Uterus (tissue), 2 donors: ENCODE data around the gene FPGS.

Experiments
- POLR2A ChIP-seq, 2 donors: fragments of 450-650 bp; IDR thresholded peaks; one replicate each; pipeline ENCODE4 v1.6.1; 2016; ENCODE audit warnings: antibody characterized with exemption in 2 of 2, mild to moderate bottlenecking in 1 of 2, moderate library complexity in 1 of 2
- TF ChIP-seq, protein P1 (sequence below), 4 experiments: fragments of 200-600 bp in 2 of 4; fragments of 450-650 bp in 2 of 4; sonication (generic) in 2 of 4; IDR thresholded peaks; one replicate each; pipeline ENCODE4 v1.5.1; 2016 to 2019; ENCODE audit warnings: antibody characterized with exemption in 4 of 4, mild to moderate bottlenecking in 2 of 4, moderate library complexity in 1 of 4

- no peak for TF ChIP-seq POLR2A (IDR thresholded peaks at IDR 0.05)
- TF ChIP-seq, protein P1, sequence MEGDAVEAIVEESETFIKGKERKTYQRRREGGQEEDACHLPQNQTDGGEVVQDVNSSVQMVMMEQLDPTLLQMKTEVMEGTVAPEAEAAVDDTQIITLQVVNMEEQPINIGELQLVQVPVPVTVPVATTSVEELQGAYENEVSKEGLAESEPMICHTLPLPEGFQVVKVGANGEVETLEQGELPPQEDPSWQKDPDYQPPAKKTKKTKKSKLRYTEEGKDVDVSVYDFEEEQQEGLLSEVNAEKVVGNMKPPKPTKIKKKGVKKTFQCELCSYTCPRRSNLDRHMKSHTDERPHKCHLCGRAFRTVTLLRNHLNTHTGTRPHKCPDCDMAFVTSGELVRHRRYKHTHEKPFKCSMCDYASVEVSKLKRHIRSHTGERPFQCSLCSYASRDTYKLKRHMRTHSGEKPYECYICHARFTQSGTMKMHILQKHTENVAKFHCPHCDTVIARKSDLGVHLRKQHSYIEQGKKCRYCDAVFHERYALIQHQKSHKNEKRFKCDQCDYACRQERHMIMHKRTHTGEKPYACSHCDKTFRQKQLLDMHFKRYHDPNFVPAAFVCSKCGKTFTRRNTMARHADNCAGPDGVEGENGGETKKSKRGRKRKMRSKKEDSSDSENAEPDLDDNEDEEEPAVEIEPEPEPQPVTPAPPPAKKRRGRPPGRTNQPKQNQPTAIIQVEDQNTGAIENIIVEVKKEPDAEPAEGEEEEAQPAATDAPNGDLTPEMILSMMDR (IDR thresholded peaks at IDR 0.05) = no peak
Observed at GRCh38 chr9:127773272-127773671, 29.4 kb upstream of the FPGS start.
